IPS-18c (cell line): ENCODE measurements around the gene TLCD1.

ENCODE experiments used
- H3K4me3 ChIP-seq: 2 replicates; pipeline ENCODE4 v1.7.0; 2013; ENCODE audit warnings: low read depth, mild to moderate bottlenecking, low read length, moderate library complexity; ENCODE audit not compliant: insufficient read depth
- H3K9me3 ChIP-seq: one replicate; pipeline ENCODE4 v1.6.1; 2013; ENCODE audit warnings: mild to moderate bottlenecking, low read length, moderate library complexity; ENCODE audit not compliant: control insufficient read depth, insufficient read depth

The TLCD1 gene

DNA sequence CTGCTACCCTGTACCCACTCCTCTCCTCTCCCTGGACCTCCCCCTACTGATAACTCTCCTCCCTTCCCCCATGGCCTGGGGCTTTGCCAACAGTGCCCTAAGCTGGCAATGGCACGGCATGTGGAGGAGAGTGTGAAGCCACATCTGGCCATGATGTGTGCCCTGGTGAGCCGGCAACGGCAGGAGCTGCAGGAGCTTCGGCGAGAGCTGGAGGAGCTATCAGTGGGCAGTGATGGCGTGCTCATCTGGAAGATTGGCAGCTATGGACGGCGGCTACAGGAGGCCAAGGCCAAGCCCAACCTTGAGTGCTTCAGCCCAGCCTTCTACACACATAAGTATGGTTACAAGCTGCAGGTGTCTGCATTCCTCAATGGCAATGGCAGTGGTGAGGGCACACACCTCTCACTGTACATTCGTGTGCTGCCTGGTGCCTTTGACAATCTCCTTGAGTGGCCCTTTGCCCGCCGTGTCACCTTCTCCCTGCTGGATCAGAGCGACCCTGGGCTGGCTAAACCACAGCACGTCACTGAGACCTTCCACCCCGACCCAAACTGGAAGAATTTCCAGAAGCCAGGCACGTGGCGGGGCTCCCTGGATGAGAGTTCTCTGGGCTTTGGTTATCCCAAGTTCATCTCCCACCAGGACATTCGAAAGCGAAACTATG, 23.0 kb upstream of the TLCD1 start:
- Histone ChIP-seq H3K9me3 (no peaks in the 10 kb centered on the region), H3K4me3 (no peak overlapping the region)

DNA sequence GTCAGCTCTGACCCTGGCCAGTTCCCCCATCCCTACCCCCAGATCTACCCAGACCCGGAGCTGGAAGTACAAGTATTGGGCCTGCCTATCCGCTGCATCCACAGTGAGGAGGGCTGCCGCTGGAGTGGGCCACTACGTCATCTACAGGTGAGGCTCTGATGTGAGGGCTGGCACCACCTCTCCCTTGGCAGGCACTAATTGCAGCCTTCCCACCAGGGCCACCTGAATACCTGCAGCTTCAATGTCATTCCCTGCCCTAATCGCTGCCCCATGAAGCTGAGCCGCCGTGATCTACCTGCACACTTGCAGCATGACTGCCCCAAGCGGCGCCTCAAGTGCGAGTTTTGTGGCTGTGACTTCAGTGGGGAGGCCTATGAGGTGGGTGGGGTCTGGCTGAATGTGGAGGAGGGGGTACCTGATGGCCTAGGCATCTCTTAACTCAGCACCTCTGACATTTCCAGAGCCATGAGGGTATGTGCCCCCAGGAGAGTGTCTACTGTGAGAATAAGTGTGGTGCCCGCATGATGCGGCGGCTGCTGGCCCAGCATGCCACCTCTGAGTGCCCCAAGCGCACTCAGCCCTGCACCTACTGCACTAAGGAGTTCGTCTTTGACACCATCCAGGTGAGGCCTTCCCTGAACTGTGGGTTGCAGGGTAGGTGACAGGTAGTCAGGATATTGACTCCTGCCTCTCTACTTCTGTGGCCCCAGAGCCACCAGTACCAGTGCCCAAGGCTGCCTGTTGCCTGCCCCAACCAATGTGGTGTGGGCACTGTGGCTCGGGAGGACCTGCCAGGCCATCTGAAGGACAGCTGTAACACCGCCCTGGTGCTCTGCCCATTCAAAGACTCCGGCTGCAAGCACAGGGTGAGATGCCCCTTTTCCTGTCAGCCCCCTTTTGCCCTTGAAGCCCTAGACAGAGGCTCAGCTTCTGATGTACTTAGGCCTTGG, 22.0 kb upstream of the TLCD1 start:
- Histone ChIP-seq H3K9me3 (no peaks in the 10 kb centered on the region), H3K4me3 (no peak overlapping the region)

GRCh38 chr17:28747051-28747691, 21.1 kb upstream of the TLCD1 start:
- Histone ChIP-seq H3K9me3 (no peaks in the 10 kb centered on the region), H3K4me3 (peak overlapping the region; percentile 74)

GRCh38 chr17:28746611-28747050, 20.6 kb upstream of the TLCD1 start:
- Histone ChIP-seq H3K9me3 (no peaks in the 10 kb centered on the region), H3K4me3 (peak overlapping the region; percentile 74)

DNA sequence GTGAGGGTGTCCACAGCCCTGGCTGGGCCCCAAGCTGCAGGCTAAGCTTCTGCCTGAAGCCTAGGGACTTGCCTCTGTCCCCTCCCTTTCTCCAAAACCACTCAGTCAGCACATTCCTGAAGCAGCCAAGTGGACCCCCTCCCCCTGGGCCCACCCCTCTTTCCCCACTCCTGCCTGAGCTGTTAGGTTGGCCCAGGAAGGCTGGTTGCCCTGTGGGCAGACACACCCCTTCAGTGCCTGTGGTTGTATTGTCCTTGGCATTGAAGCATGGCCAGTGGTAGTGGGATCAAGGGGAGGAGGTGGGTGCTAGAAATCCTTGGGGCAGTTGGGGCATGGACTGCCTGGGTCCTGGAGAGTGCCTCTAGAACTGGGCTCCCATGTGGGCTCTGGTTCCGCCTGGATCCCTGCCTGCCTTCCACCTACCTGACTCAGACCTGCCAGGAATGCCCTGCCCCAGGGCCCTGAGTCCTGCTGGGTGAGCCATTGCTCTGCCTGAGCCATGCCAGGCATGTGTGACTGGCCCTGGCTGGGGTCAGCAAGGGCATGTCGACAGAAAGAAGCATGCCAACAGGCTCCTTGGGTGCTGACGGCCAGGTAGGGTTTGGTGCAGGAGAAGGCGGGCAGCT, 19.9 kb upstream of the TLCD1 start:
- no peaks in the 10 kb centered on the region for H3K9me3 ChIP-seq
- H3K4me3 ChIP-seq = peak overlapping the region; percentile 74

- Histone ChIP-seq H3K9me3 (no peaks in the 10 kb centered on the region), H3K4me3 (peak overlapping the region; percentile 74)
These were observed 19.1 kb upstream of the TLCD1 start for GRCh38 chr17:28744972-28745785.

GRCh38 chr17:28744104-28744971, 18.3 kb upstream of the TLCD1 start:
- Histone ChIP-seq H3K4me3 (peak overlapping the region; percentile 74), H3K9me3 (no peaks in the 10 kb centered on the region)

DNA sequence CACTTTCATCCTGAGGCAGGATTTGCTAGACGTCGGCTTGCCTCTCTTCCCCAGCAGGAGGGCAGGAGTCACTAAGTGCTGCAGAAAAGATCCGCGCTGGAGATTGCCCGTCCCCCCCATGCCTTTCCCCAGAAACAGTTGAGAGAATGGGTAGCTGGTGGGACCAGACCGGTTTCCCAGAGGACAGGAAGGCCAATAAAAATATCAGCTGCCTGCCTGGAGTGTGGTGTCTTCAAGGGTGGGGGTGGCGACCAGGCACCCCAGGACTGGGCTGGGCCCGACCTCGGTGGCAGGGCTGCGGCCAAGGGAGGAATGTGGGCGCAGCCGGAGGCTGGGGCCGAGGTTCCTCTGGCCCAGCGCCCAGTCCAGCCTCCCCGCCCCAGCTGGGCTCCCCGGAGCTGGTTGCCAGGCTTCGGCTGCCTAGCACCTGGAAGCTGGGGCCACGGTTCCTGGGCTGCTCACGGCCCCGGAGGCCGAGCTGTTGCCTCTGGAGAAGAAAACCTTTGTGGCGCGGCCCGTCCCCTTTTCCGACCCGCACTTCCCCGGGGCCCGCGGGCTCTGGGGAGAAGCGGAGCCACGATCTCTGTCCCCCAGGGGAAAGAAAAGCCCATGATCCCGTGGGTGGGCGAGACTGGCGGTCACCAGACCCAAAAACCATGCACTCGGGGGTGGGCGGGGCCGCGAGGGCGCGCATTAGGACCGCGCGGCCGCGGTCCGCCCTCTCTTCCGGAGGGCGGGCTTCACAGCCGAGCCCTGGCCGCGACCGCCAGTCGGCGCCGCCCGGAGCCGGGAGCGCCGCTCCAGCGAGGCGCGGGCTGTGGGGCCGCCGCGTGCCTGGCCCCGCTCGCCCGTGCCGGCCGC, 17.4 kb upstream of the TLCD1 start, which contains the start of gene TRAF4:
Gene TRAF4, plus strand, starts transcription at position 769 of the 861 bp plus-strand sequence. CDS start 102 bp downstream, outside the sequence.
- H3K9me3 ChIP-seq = no peaks in the 10 kb centered on the region
- H3K4me3 ChIP-seq = peak within 1 kb of the TSS; percentile 84

DNA sequence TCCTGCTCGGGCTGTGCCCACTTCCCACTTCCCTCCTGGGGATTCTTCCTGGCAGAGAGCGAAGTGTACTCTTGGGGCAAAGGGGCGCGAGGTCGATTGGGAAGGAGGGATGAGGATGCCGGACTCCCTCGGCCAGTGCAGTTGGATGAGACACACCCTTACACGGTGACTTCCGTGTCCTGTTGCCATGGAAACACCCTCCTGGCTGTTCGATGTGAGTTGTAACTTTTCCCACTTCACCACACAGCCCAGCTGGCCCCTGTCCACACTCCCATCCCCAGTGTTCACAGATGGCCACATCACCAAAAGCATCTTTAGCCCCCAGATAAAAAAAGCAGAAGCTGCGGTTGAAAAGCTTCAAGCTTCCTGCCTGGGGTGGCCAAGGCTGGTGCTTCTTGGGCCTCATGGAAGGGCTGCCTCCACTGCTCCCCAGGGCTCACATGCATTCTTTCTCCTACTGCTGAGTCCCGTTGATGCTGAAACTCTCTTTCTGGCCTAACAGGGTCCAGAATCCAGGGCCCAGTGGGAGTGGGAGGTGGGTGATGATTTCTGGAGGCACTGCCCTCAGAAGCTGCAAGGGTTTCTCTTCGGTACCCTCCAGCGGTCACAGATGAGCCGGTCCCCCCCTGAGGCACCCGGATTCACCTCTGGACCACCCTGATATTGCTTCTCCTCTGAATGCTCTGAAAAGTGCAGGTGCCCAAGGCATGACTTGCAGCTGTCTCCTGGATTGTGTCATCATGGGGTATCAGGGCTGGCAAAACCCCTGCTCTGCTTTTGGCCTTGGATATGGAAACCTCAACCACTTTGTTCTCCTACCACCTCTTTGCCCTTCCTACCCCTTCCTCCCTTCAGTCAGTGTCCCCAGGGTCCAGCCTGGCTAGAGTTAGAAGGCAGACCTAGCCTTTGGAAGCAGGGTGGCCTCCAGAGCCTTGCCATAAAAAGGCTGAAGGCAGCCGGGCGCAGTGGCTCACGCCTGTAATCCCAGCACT, 15.6 kb upstream of the TLCD1 start:
- Histone ChIP-seq H3K4me3 (no peak overlapping the region), H3K9me3 (no peaks in the 10 kb centered on the region)

DNA sequence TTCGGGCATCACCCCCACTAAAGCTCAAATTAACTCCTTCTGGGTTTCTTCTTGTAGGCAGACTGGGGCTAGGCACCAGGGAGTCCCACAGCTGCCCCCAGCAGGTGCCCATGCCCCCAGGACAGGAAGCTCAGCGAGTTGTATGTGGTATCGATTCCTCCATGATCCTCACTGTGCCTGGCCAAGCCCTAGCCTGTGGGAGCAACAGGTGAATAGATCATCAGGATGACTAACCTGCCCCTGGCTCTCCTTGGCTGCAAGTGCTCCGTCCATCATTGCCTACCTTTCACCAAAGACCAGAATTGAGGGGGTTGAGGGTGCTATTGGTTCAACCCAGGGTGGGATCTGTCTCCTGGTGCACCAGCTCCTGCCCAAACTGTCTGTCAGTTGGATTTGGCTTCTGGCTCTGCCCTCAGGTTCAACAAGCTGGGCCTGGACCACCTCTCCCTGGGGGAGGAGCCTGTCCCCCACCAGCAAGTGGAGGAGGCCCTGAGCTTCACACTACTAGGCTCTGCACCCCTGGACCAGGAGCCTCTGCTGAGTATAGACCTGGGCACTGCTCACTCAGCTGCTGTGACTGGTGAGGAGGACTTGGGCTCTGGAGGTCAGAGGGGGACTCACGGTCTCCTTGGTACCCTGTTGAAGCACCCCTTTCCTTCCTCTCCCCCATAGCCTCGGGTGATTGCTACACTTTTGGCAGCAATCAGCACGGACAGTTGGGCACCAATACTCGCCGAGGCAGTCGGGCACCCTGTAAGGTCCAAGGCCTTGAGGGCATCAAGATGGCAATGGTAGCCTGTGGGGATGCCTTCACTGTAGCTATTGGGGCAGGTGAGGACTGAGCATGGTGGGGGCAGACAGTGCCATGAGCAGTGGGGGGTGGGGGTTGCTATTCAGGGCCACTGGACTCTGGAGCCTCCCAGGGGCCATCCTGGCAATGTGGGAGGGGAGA, 14.6 kb upstream of the TLCD1 start:
- Histone ChIP-seq H3K9me3 (no peaks in the 10 kb centered on the region), H3K4me3 (no peak overlapping the region)

DNA sequence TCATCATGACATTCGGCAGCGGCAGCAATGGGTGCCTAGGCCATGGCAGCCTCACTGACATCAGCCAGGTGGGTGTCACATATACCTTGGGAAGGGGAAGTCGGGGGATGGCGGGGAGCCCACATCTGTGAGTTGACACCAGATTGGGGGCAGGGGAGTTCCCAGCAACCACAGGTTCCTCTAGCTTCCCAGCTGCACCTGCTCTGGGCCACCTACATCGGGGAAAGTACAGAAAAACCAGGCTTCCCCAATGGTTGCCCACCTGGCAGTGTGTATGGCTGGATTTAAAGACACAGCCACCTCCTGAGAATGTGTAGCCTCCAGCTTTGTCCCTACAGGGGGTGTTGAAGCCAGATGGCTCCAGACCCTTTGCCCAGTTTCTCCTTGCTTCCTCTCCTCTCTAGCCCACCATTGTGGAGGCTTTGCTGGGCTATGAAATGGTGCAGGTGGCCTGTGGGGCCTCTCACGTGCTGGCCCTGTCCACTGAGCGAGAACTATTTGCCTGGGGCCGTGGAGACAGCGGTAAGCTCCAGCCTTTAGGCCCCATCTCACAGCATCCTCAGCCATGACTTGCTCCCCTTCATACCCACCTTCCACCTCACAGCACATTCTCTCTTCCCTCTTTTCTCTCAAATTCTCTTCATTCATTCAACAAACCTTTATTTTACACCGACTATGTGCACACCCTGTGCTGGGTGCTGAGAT, 12.8 kb upstream of the TLCD1 start:
- Histone ChIP-seq H3K9me3 (no peaks in the 10 kb centered on the region), H3K4me3 (no peak overlapping the region)

GRCh38 chr17:28737770-28738679, 12.0 kb upstream of the TLCD1 start:
- no peaks in the 10 kb centered on the region for H3K9me3 ChIP-seq
- H3K4me3 ChIP-seq = no peak overlapping the region
